ENCODE data around the gene BANF2. TPM values are rescaled to one million over a fixed set of nuclear protein-coding genes. Genes with fewer than 3 reads are reported as not detected.
A peak's percentile ranks its signal among the peaks of the same experiment; 100 is the strongest.
"Not testable (repeated sequence)": the region's sequence is repeated elsewhere in the genome, so short reads cannot be mapped to it uniquely, and the experiment has no call there.

Gene BANF2
- total RNA-seq, result not detected

GRCh38 chr20:17699931-17700351 lies at the start of gene BANF2:
TSS of gene BANF2 (plus strand) at chr20:17699966. CDS start at chr20:17725026, 25,060 bp downstream.
- no peak for ATAC-seq

- no peak for ATAC-seq
These were observed 49.3 kb upstream of the BANF2 start for GRCh38 chr20:17650301-17651128.

- ATAC-seq, result no peak
These were observed 48.5 kb upstream of the BANF2 start for GRCh38 chr20:17651129-17651759.

GRCh38 chr20:17651760-17652388 lies 47.9 kb upstream of the BANF2 start:
- ATAC-seq, result peak; percentile 47

GRCh38 chr20:17652411-17652810 lies 47.4 kb upstream of the BANF2 start:
- ATAC-seq, result no peak

- no peak for ATAC-seq
These were observed 45.7 kb upstream of the BANF2 start for GRCh38 chr20:17653835-17654648.

GRCh38 chr20:17654649-17655285 lies 45.0 kb upstream of the BANF2 start:
- no peak for ATAC-seq

- no peak for ATAC-seq
These were observed 44.5 kb upstream of the BANF2 start for GRCh38 chr20:17655286-17655651.

GRCh38 chr20:17655865-17656479 lies 43.8 kb upstream of the BANF2 start:
- no peak for ATAC-seq

- no peak for ATAC-seq
These were observed 42.5 kb upstream of the BANF2 start for GRCh38 chr20:17657079-17657825.

- no peak for ATAC-seq
These were observed 41.7 kb upstream of the BANF2 start for GRCh38 chr20:17657898-17658647.

- ATAC-seq, result no peak
These were observed 41.1 kb upstream of the BANF2 start for GRCh38 chr20:17658648-17658993.

- ATAC-seq, result not testable (repeated sequence)
These were observed 40.4 kb upstream of the BANF2 start for GRCh38 chr20:17659344-17659743.

- ATAC-seq, result no peak
These were observed 40.0 kb upstream of the BANF2 start for GRCh38 chr20:17659801-17660200.

GRCh38 chr20:17660667-17661066 lies 39.1 kb upstream of the BANF2 start:
- no peak for ATAC-seq

GRCh38 chr20:17661121-17661744 lies 38.5 kb upstream of the BANF2 start:
- no peak for ATAC-seq

- no peak for ATAC-seq
These were observed 37.3 kb upstream of the BANF2 start for GRCh38 chr20:17662333-17663039.

- ATAC-seq, result no peak
These were observed 36.7 kb upstream of the BANF2 start for GRCh38 chr20:17663040-17663399.

- ATAC-seq, result no peak
These were observed 36.3 kb upstream of the BANF2 start for GRCh38 chr20:17663486-17663885.
